ENCODE results near the gene COBL.

GRCh38 chr7:51243631-51244030, 73.0 kb downstream of the COBL start:
- no peak for TF ChIP-seq CTCF (IDR thresholded peaks at IDR 0.05)
- TF ChIP-seq POLR2A (IDR thresholded peaks at IDR 0.05), result no peak

Measured in transverse colon (tissue), 3 donors.